ENCODE data around the gene PTPRM.

PTPRM gene

DNA sequence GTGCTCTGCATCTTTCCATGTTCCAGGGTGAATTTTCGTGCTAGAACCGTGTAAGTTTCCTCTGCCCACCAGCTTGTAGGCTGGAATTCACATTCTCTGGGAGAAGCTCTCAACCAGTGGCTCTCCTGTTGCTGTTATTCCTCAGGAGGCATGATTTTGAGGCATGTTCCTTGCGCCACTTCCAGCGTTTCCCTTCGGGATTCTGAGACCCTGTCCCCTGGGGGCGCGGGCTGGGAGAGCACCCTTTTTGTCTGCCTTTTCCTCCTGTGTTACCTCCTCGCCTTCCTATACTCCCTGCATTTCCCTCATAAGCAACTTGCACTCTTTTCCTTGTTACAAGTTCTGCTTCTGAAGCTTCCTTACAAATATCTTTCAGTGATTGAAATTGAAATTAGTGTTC is 156.4 kb downstream of the PTPRM start:
- no peaks in the 10 kb centered on the region for H3K9me2 ChIP-seq (replicated peaks; ENCODE audit: insufficient read depth, low read length)
- no peaks in the 10 kb centered on the region for H3K36me3 ChIP-seq (replicated peaks; ENCODE audit: insufficient read depth, low read length)
- H3K4me2 ChIP-seq (ENCODE audit: low read depth, low read length), result no peak overlapping the region
- H3K9ac ChIP-seq (ENCODE audit: low read length), result no peak overlapping the region
- H3F3A ChIP-seq (ENCODE audit: insufficient read depth, low read length), result no peaks in the 10 kb centered on the region
- H3K9me3 ChIP-seq (replicated peaks; ENCODE audit: insufficient read depth, low read length), result no peaks in the 10 kb centered on the region
- H3K27me3 ChIP-seq (replicated peaks; ENCODE audit: insufficient read depth, low read length), result no peaks in the 10 kb centered on the region
- TF ChIP-seq EZH2phosphoT487 (IDR thresholded peaks at IDR 0.05; ENCODE audit: low read length), result no peak
- TF ChIP-seq, protein P1, sequence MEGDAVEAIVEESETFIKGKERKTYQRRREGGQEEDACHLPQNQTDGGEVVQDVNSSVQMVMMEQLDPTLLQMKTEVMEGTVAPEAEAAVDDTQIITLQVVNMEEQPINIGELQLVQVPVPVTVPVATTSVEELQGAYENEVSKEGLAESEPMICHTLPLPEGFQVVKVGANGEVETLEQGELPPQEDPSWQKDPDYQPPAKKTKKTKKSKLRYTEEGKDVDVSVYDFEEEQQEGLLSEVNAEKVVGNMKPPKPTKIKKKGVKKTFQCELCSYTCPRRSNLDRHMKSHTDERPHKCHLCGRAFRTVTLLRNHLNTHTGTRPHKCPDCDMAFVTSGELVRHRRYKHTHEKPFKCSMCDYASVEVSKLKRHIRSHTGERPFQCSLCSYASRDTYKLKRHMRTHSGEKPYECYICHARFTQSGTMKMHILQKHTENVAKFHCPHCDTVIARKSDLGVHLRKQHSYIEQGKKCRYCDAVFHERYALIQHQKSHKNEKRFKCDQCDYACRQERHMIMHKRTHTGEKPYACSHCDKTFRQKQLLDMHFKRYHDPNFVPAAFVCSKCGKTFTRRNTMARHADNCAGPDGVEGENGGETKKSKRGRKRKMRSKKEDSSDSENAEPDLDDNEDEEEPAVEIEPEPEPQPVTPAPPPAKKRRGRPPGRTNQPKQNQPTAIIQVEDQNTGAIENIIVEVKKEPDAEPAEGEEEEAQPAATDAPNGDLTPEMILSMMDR (IDR thresholded peaks at IDR 0.05; ENCODE audit: low read length), result no peak
- no peak for TF ChIP-seq EZH2 (optimal IDR thresholded peaks at IDR 0.05; ENCODE audit: low read depth, low read length)
- H3K27ac ChIP-seq (ENCODE audit: low read length), result no peak overlapping the region
- H4K20me1 ChIP-seq (ENCODE audit: insufficient read depth, low read length), result no peaks in the 10 kb centered on the region
- H3K4me3 ChIP-seq (ENCODE audit: low read length), result no peak overlapping the region
- no peak for DNase-seq
- no peak overlapping the region for H2AFZ ChIP-seq (ENCODE audit: low read length)
- H3K4me1 ChIP-seq (ENCODE audit: low read length), result no peaks in the 10 kb centered on the region
- no peaks in the 10 kb centered on the region for H3K79me2 ChIP-seq (ENCODE audit: low read length)

DNA sequence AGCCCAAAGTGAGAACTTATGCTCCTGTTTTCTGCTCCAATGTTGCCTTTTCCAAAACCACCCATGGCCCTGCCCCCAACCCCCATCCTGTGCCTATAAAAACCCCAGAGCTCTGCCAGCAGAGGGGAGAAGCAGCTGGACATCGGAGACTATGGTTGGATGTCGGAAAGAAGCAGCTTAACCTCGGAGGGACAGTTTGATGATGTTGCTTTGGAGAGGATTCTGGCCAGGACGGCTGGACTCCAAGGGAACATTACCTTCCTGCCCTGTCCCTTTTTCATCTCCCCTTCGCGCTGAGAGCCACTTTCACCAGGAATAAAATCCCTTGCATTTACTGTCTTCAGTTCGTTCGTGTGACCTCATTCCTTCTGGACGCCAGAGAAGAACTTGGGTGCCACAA is 158.4 kb downstream of the PTPRM start:
- no peaks in the 10 kb centered on the region for H3K36me3 ChIP-seq (replicated peaks; ENCODE audit: insufficient read depth, low read length)
- no peaks in the 10 kb centered on the region for H3K4me1 ChIP-seq (ENCODE audit: low read length)
- TF ChIP-seq EZH2phosphoT487 (IDR thresholded peaks at IDR 0.05; ENCODE audit: low read length), result no peak
- TF ChIP-seq, protein P1 (IDR thresholded peaks at IDR 0.05; ENCODE audit: low read length), result no peak
- TF ChIP-seq EZH2 (optimal IDR thresholded peaks at IDR 0.05; ENCODE audit: low read depth, low read length), result no peak
- no peaks in the 10 kb centered on the region for H3K9me3 ChIP-seq (replicated peaks; ENCODE audit: insufficient read depth, low read length)
- no peak overlapping the region for H3K27ac ChIP-seq (ENCODE audit: low read length)
- no peaks in the 10 kb centered on the region for H4K20me1 ChIP-seq (ENCODE audit: insufficient read depth, low read length)
- DNase-seq, result no peak
- H3K9ac ChIP-seq (ENCODE audit: low read length), result no peak overlapping the region
- no peaks in the 10 kb centered on the region for H3K9me2 ChIP-seq (replicated peaks; ENCODE audit: insufficient read depth, low read length)
- H3K4me2 ChIP-seq (ENCODE audit: low read depth, low read length), result no peak overlapping the region
- no peak overlapping the region for H2AFZ ChIP-seq (ENCODE audit: low read length)
- no peaks in the 10 kb centered on the region for H3K79me2 ChIP-seq (ENCODE audit: low read length)
- no peaks in the 10 kb centered on the region for H3K27me3 ChIP-seq (replicated peaks; ENCODE audit: insufficient read depth, low read length)
- no peak overlapping the region for H3K4me3 ChIP-seq (ENCODE audit: low read length)
- no peaks in the 10 kb centered on the region for H3F3A ChIP-seq (ENCODE audit: insufficient read depth, low read length)

DNA sequence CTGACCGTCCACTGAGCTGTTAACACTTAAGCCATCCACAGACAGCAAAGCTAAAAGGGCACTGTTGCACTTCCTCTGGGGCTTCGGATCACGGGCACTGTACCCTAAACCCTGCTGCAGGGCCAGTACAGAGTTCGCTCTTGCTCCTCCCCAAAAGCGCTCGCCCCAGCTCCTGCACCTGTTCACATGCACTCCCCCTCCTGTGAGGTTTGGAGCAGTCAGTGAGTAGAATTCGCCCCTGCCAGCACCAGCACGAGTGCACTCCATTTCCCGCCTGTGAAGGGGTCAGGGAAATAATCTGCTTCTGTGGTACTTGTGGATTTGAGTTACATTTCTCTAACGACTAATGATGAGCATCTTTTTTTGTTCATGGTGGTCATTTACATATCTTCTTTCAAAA is 158.8 kb downstream of the PTPRM start:
- no peaks in the 10 kb centered on the region for H3F3A ChIP-seq (ENCODE audit: insufficient read depth, low read length)
- TF ChIP-seq EZH2phosphoT487 (IDR thresholded peaks at IDR 0.05; ENCODE audit: low read length), result no peak
- TF ChIP-seq, protein P1 (IDR thresholded peaks at IDR 0.05; ENCODE audit: low read length), result no peak
- TF ChIP-seq EZH2 (optimal IDR thresholded peaks at IDR 0.05; ENCODE audit: low read depth, low read length), result no peak
- H3K27me3 ChIP-seq (replicated peaks; ENCODE audit: insufficient read depth, low read length), result no peaks in the 10 kb centered on the region
- no peaks in the 10 kb centered on the region for H3K79me2 ChIP-seq (ENCODE audit: low read length)
- no peak overlapping the region for H3K27ac ChIP-seq (ENCODE audit: low read length)
- no peaks in the 10 kb centered on the region for H3K9me3 ChIP-seq (replicated peaks; ENCODE audit: insufficient read depth, low read length)
- H3K4me2 ChIP-seq (ENCODE audit: low read depth, low read length), result no peak overlapping the region
- no peaks in the 10 kb centered on the region for H3K36me3 ChIP-seq (replicated peaks; ENCODE audit: insufficient read depth, low read length)
- no peaks in the 10 kb centered on the region for H4K20me1 ChIP-seq (ENCODE audit: insufficient read depth, low read length)
- no peaks in the 10 kb centered on the region for H3K4me1 ChIP-seq (ENCODE audit: low read length)
- DNase-seq, result no peak
- no peak overlapping the region for H3K4me3 ChIP-seq (ENCODE audit: low read length)
- no peak overlapping the region for H3K9ac ChIP-seq (ENCODE audit: low read length)
- no peak overlapping the region for H2AFZ ChIP-seq (ENCODE audit: low read length)
- no peaks in the 10 kb centered on the region for H3K9me2 ChIP-seq (replicated peaks; ENCODE audit: insufficient read depth, low read length)
